ENCODE data around the gene CDKL2.

CDKL2 gene

GRCh38 chr4:75557696-75558095 is 72.6 kb downstream of the CDKL2 start:
- no peak overlapping the region for H2BK15ac ChIP-seq (ENCODE audit: low read length)
- H3K18ac ChIP-seq (ENCODE audit: low read length): no peak overlapping the region
- no peak overlapping the region for H2AK5ac ChIP-seq (ENCODE audit: low read depth, low read length)
- H3K79me1 ChIP-seq (ENCODE audit: low read depth, low read length): no peaks in the 10 kb centered on the region
- H3K27ac ChIP-seq (replicated peaks; ENCODE audit: low read length): no peak overlapping the region
- no peak overlapping the region for H2AFZ ChIP-seq (ENCODE audit: low read length)
- WGBS, 2 donors (ENCODE audit: extremely low coverage in 2 of 2, insufficient read length in 2 of 2, insufficient replicate concordance in 1 of 2): no CpG with 5 or more reads among the region's 8 CpGs
- H3K4me2 ChIP-seq (ENCODE audit: insufficient read depth, low read length, poor library complexity, severe bottlenecking): no peak overlapping the region
- H2BK120ac ChIP-seq (ENCODE audit: low read depth, low read length): no peak overlapping the region
- peaks cover 3 to 6% of the 10 kb centered on the region in 2 donors for H3K4me1 ChIP-seq (ENCODE audit: control insufficient read depth in 2 of 2, insufficient read depth in 1 of 2, low read depth in 1 of 2, low read length in 2 of 2)
- H3K36me3 ChIP-seq (replicated peaks in 1 of 2; ENCODE audit: control insufficient read depth in 2 of 2, insufficient read depth in 2 of 2, low read length in 2 of 2): no peaks in the 10 kb centered on the region
- H4K91ac ChIP-seq (ENCODE audit: low read depth, low read length, poor library complexity): no peak overlapping the region
- H3K4me3 ChIP-seq (ENCODE audit: low read length in 2 of 2): no peak overlapping the region
- no peak overlapping the region for H3K14ac ChIP-seq (ENCODE audit: low read length)
- H3K9me3 ChIP-seq (replicated peaks in 1 of 2; ENCODE audit: control insufficient read depth in 2 of 2, insufficient read depth in 1 of 2, low read depth in 1 of 2, low read length in 2 of 2): no peaks in the 10 kb centered on the region
- no peak overlapping the region for H2BK5ac ChIP-seq (ENCODE audit: low read length)
- H2BK12ac ChIP-seq (ENCODE audit: low read length): no peak overlapping the region
- H4K8ac ChIP-seq (ENCODE audit: low read depth, low read length): no peak overlapping the region
- H3K4ac ChIP-seq (ENCODE audit: low read length): no peak overlapping the region
- no peaks in the 10 kb centered on the region for H3K27me3 ChIP-seq (ENCODE audit: control insufficient read depth in 3 of 3, insufficient read depth in 3 of 3, low read depth in 1 of 3, low read length in 3 of 3)
- no peak overlapping the region for H3K9ac ChIP-seq (ENCODE audit: low read depth, low read length, poor library complexity)
- no peak for DNase-seq (ENCODE audit: low spot score)
- H3K23ac ChIP-seq (ENCODE audit: low read depth, low read length, poor library complexity): no peak overlapping the region

GRCh38 chr4:75555294-75556164 is 74.8 kb downstream of the CDKL2 start, which contains the start of gene ODAPH:
ODAPH (plus strand) TSS chr4:75556066; CDS start chr4:75556083, 17 bp downstream.
- Histone ChIP-seq H3K4me3 (ENCODE audit: low read length in 2 of 2) (no peak within 1 kb of the TSS), H2BK12ac (ENCODE audit: low read length) (no peak within 1 kb of the TSS), H3K27me3 (ENCODE audit: control insufficient read depth in 3 of 3, insufficient read depth in 3 of 3, low read depth in 1 of 3, low read length in 3 of 3) (no peaks in the 10 kb centered on the region), H2AFZ (ENCODE audit: low read length) (peak within 1 kb of the TSS; percentile 81), H3K14ac (ENCODE audit: low read length) (no peak within 1 kb of the TSS), H4K8ac (ENCODE audit: low read depth, low read length) (no peak within 1 kb of the TSS), H3K79me1 (ENCODE audit: low read depth, low read length) (no peaks in the 10 kb centered on the region), H3K9me3 (replicated peaks in 1 of 2; ENCODE audit: control insufficient read depth in 2 of 2, insufficient read depth in 1 of 2, low read depth in 1 of 2, low read length in 2 of 2) (no peaks in the 10 kb centered on the region), H3K23ac (ENCODE audit: low read depth, low read length, poor library complexity) (no peak within 1 kb of the TSS), H2BK15ac (ENCODE audit: low read length) (no peak within 1 kb of the TSS), H2AK5ac (ENCODE audit: low read depth, low read length) (no peak within 1 kb of the TSS), H3K4me2 (ENCODE audit: insufficient read depth, low read length, poor library complexity, severe bottlenecking) (no peak within 1 kb of the TSS), H4K91ac (ENCODE audit: low read depth, low read length, poor library complexity) (no peak within 1 kb of the TSS), H3K27ac (replicated peaks; ENCODE audit: low read length) (no peak within 1 kb of the TSS), H3K4ac (ENCODE audit: low read length) (no peak within 1 kb of the TSS), H3K9ac (ENCODE audit: low read depth, low read length, poor library complexity) (no peak within 1 kb of the TSS), H3K18ac (ENCODE audit: low read length) (no peak within 1 kb of the TSS), H3K4me1 (ENCODE audit: control insufficient read depth in 2 of 2, insufficient read depth in 1 of 2, low read depth in 1 of 2, low read length in 2 of 2) (peaks cover 2 to 6% of the 10 kb centered on the region in 2 donors), H3K36me3 (replicated peaks in 1 of 2; ENCODE audit: control insufficient read depth in 2 of 2, insufficient read depth in 2 of 2, low read length in 2 of 2) (no peaks in the 10 kb centered on the region), H2BK5ac (ENCODE audit: low read length) (no peak within 1 kb of the TSS), H2BK120ac (ENCODE audit: low read depth, low read length) (no peak within 1 kb of the TSS)
- DNase-seq (ENCODE audit: low spot score): no peak
- no CpG with 5 or more reads among the region's 9 CpGs for WGBS, 2 donors (ENCODE audit: extremely low coverage in 2 of 2, insufficient read length in 2 of 2, insufficient replicate concordance in 1 of 2)

GRCh38 chr4:75552452-75552851 is 77.9 kb downstream of the CDKL2 start:
- Histone ChIP-seq H3K4me1 (ENCODE audit: control insufficient read depth in 2 of 2, insufficient read depth in 1 of 2, low read depth in 1 of 2, low read length in 2 of 2) (peaks cover 5 to 6% of the 10 kb centered on the region in 2 donors), H3K27ac (replicated peaks; ENCODE audit: low read length) (no peak overlapping the region), H3K36me3 (replicated peaks in 1 of 2; ENCODE audit: control insufficient read depth in 2 of 2, insufficient read depth in 2 of 2, low read length in 2 of 2) (no peaks in the 10 kb centered on the region), H3K4ac (ENCODE audit: low read length) (no peak overlapping the region), H3K23ac (ENCODE audit: low read depth, low read length, poor library complexity) (no peak overlapping the region), H3K18ac (ENCODE audit: low read length) (no peak overlapping the region), H3K79me1 (ENCODE audit: low read depth, low read length) (no peaks in the 10 kb centered on the region), H2BK5ac (ENCODE audit: low read length) (no peak overlapping the region), H2BK120ac (ENCODE audit: low read depth, low read length) (no peak overlapping the region), H2AK5ac (ENCODE audit: low read depth, low read length) (no peak overlapping the region), H4K91ac (ENCODE audit: low read depth, low read length, poor library complexity) (no peak overlapping the region), H4K8ac (ENCODE audit: low read depth, low read length) (no peak overlapping the region), H2BK12ac (ENCODE audit: low read length) (no peak overlapping the region), H3K4me3 (ENCODE audit: low read length in 2 of 2) (no peak overlapping the region), H3K14ac (ENCODE audit: low read length) (no peak overlapping the region), H3K9me3 (replicated peaks in 1 of 2; ENCODE audit: control insufficient read depth in 2 of 2, insufficient read depth in 1 of 2, low read depth in 1 of 2, low read length in 2 of 2) (no peaks in the 10 kb centered on the region), H2BK15ac (ENCODE audit: low read length) (no peak overlapping the region), H3K27me3 (ENCODE audit: control insufficient read depth in 3 of 3, insufficient read depth in 3 of 3, low read depth in 1 of 3, low read length in 3 of 3) (no peaks in the 10 kb centered on the region), H2AFZ (ENCODE audit: low read length) (no peak overlapping the region), H3K4me2 (ENCODE audit: insufficient read depth, low read length, poor library complexity, severe bottlenecking) (no peak overlapping the region), H3K9ac (ENCODE audit: low read depth, low read length, poor library complexity) (no peak overlapping the region)
- DNase-seq (ENCODE audit: low spot score): no peak

GRCh38 chr4:75549019-75549418 is 81.3 kb downstream of the CDKL2 start:
- Histone ChIP-seq H3K4me1 (ENCODE audit: control insufficient read depth in 2 of 2, insufficient read depth in 1 of 2, low read depth in 1 of 2, low read length in 2 of 2) (peaks cover 0 to 3% of the 10 kb centered on the region in 2 donors), H3K27me3 (ENCODE audit: control insufficient read depth in 3 of 3, insufficient read depth in 3 of 3, low read depth in 1 of 3, low read length in 3 of 3) (no peaks in the 10 kb centered on the region), H3K18ac (ENCODE audit: low read length) (no peak overlapping the region), H3K4ac (ENCODE audit: low read length) (no peak overlapping the region), H2BK120ac (ENCODE audit: low read depth, low read length) (no peak overlapping the region), H4K8ac (ENCODE audit: low read depth, low read length) (no peak overlapping the region), H3K23ac (ENCODE audit: low read depth, low read length, poor library complexity) (no peak overlapping the region), H2BK12ac (ENCODE audit: low read length) (no peak overlapping the region), H3K27ac (replicated peaks; ENCODE audit: low read length) (no peak overlapping the region), H2BK5ac (ENCODE audit: low read length) (no peak overlapping the region), H3K9me3 (replicated peaks in 1 of 2; ENCODE audit: control insufficient read depth in 2 of 2, insufficient read depth in 1 of 2, low read depth in 1 of 2, low read length in 2 of 2) (no peaks in the 10 kb centered on the region), H3K9ac (ENCODE audit: low read depth, low read length, poor library complexity) (no peak overlapping the region), H3K79me1 (ENCODE audit: low read depth, low read length) (no peaks in the 10 kb centered on the region), H3K4me3 (ENCODE audit: low read length in 2 of 2) (no peak overlapping the region), H3K4me2 (ENCODE audit: insufficient read depth, low read length, poor library complexity, severe bottlenecking) (no peak overlapping the region), H2BK15ac (ENCODE audit: low read length) (no peak overlapping the region), H2AFZ (ENCODE audit: low read length) (no peak overlapping the region), H2AK5ac (ENCODE audit: low read depth, low read length) (no peak overlapping the region), H3K14ac (ENCODE audit: low read length) (no peak overlapping the region), H3K36me3 (replicated peaks in 1 of 2; ENCODE audit: control insufficient read depth in 2 of 2, insufficient read depth in 2 of 2, low read length in 2 of 2) (peaks cover 4 to 15% of the 10 kb centered on the region in 2 donors), H4K91ac (ENCODE audit: low read depth, low read length, poor library complexity) (no peak overlapping the region)
- WGBS, 2 donors (ENCODE audit: extremely low coverage in 2 of 2, insufficient read length in 2 of 2, insufficient replicate concordance in 1 of 2): no CpG with 5 or more reads among the region's 2 CpGs
- DNase-seq (ENCODE audit: low spot score): no peak

Data from neuronal stem cell (in vitro differentiated cells).